GM12878 (cell line): ENCODE measurements around the gene ACTRT3. TPM values are rescaled to one million over a fixed set of nuclear protein-coding genes. Genes with fewer than 3 reads are reported as not detected.

ENCODE experiments used
- ATAC-seq: fragments of 200-7000 bp; cut with Tn5 transposase; 3 replicates; pipeline ENCODE4 v1.9.1; 2020; ENCODE audit warnings: mild to moderate bottlenecking, moderate library complexity
- BruUV-seq: library from RNA; stranded (reverse); fragments of 400-500 nt; replicated peaks from 2 replicates; lab custom pipeline; 2021; lab: Mats Ljungman, UMichigan
- CTCF ChIA-PET: fragments of 300-600 bp; sonication (Branson Sonifier 250); formaldehyde crosslinking; extraction: SDS; loops from one replicate; lab custom pipeline; 2021; ENCODE audit warnings: inconsistent platforms; lab: Yijun Ruan, JAX
- POLR2A ChIA-PET: fragments of 350-600 bp; formaldehyde crosslinking; extraction: SDS; loops from one replicate; lab custom pipeline; 2021; ENCODE audit warnings: inconsistent platforms; lab: Charles Lee
- RAD21 ChIA-PET: fragments of 300-600 bp; sonication (Branson Sonifier 250); formaldehyde crosslinking; loops from one replicate; lab custom pipeline; 2023; ENCODE audit warnings: antibody characterized with exemption; ENCODE audit not compliant: unreplicated experiment; lab: Charles Lee
- SMC1A ChIA-PET: fragments of 300-600 bp; sonication (Branson Sonifier 250); formaldehyde crosslinking; loops from one replicate; lab custom pipeline; 2023; ENCODE audit not compliant: unreplicated experiment, uncharacterized antibody; lab: Charles Lee
- DNase-seq: peaks from one replicate; pipeline ENCODE4 v3.0.0-alpha.2; 2011; ENCODE audit warnings: low read depth, low spot score
- FAIRE-seq: peaks from 3 replicates; lab custom pipeline; 2011; peaks lifted over from hg19 to GRCh38; lab: Jason Lieb, UNC
- H2AFZ ChIP-seq: 2 replicates; pipeline ENCODE4 v1.6.0; 2011; ENCODE audit warnings: low read depth, low read length, control low read depth; ENCODE audit not compliant: control insufficient read depth
- H3K27ac ChIP-seq: 2 replicates; pipeline ENCODE4 v1.5.1; 2011; ENCODE audit warnings: control low read depth; ENCODE audit not compliant: control insufficient read depth, insufficient read depth
- H3K27me3 ChIP-seq, 2 experiments: replicated peaks in 1 of 2; 2 replicates each; pipeline versions ENCODE4 v1.6.0 to v1.6.1; 2011; ENCODE audit warnings: low read length in 1 of 2; ENCODE audit not compliant: control insufficient read depth in 2 of 2, insufficient read depth in 2 of 2
- H3K36me3 ChIP-seq, 2 experiments: 2 replicates each; pipeline ENCODE4 v1.5.1; 2011; ENCODE audit warnings: low read length in 1 of 2; ENCODE audit not compliant: control insufficient read depth in 2 of 2, insufficient read depth in 2 of 2
- H3K4me1 ChIP-seq: 2 replicates; pipeline ENCODE4 v1.6.1; 2011; ENCODE audit warnings: mild to moderate bottlenecking, low read length, moderate library complexity, mixed read lengths; ENCODE audit not compliant: control insufficient read depth, insufficient read depth
- H3K4me2 ChIP-seq: 2 replicates; pipeline ENCODE4 v1.6.0; 2011; ENCODE audit warnings: control low read depth; ENCODE audit not compliant: control insufficient read depth, insufficient read depth
- H3K4me3 ChIP-seq: fragments of 200-600 bp; sonication (generic); 2 replicates; pipeline ENCODE4 v1.5.1; 2016
- H3K79me2 ChIP-seq: 2 replicates; pipeline ENCODE4 v1.6.0; 2011; ENCODE audit warnings: low read length; ENCODE audit not compliant: control insufficient read depth, insufficient read depth
- H3K9ac ChIP-seq: 2 replicates; pipeline ENCODE4 v1.8.0; 2011; ENCODE audit warnings: low read length, control low read depth, mixed read lengths; ENCODE audit not compliant: control insufficient read depth, insufficient read depth
- H3K9me3 ChIP-seq: replicated peaks from 3 replicates; pipeline ENCODE4 v1.5.1; 2011; ENCODE audit warnings: mild to moderate bottlenecking, low read length; ENCODE audit not compliant: control insufficient read depth, insufficient read depth
- H4K20me1 ChIP-seq: 2 replicates; pipeline ENCODE4 v1.6.0; 2011; ENCODE audit not compliant: control insufficient read depth, insufficient read depth
- MTA3 ChIP-seq: IDR thresholded peaks from 2 replicates; pipeline ENCODE4 v1.6.1; 2012; ENCODE audit warnings: low read length, inconsistent platforms, borderline replicate concordance
- PKNOX1 ChIP-seq: fragments of 450-650 bp; IDR thresholded peaks from 2 replicates; pipeline ENCODE4 v1.6.1; 2016; ENCODE audit warnings: mild to moderate bottlenecking
- POLR2AphosphoS5 ChIP-seq: IDR thresholded peaks from 2 replicates; pipeline ENCODE4 v1.6.1; 2011; ENCODE audit warnings: mild to moderate bottlenecking, low read length, inconsistent platforms
- RAD21 ChIP-seq: IDR thresholded peaks from 2 replicates; pipeline ENCODE4 v1.6.1; 2011; ENCODE audit warnings: mild to moderate bottlenecking, low read depth, low read length, moderate library complexity; ENCODE audit not compliant: insufficient read depth
- RFX5 ChIP-seq: IDR thresholded peaks from 2 replicates; pipeline ENCODE4 v1.6.1; 2011; ENCODE audit warnings: low read depth, low read length, improper control_type of control experiment
- SP1 ChIP-seq: IDR thresholded peaks from one replicate; pipeline ENCODE4 v1.6.1; 2011; ENCODE audit warnings: low read depth, low read length
- ZBTB40 ChIP-seq: fragments of 450-650 bp; IDR thresholded peaks from 2 replicates; pipeline ENCODE4 v1.6.1; 2016; ENCODE audit warnings: mild to moderate bottlenecking, moderate library complexity, borderline replicate concordance
- WGBS: methylation state at CpG from one replicate; pipeline ENCODE4 v1.1.6; 2016; ENCODE audit warnings: low lambda C conversion rate; ENCODE audit not compliant: insufficient replicate concordance, insufficient coverage; ENCODE audit errors: missing lambda C conversion rate; 5-methylcytosine and 5-hydroxymethylcytosine counted together
- in situ Hi-C: fragments of 300-500 bp; cut with MboI; formaldehyde crosslinking; loops from 9 replicates; pipeline ENCODE4 v1.14.3; 2018; ENCODE audit warnings: mixed read lengths
- intact Hi-C: fragments of 100-400 bp; cut with micrococcal nuclease; formaldehyde crosslinking; loops from one replicate; pipeline ENCODE4 v1.14.2; 2022; ENCODE audit not compliant: unreplicated experiment
- polyA plus RNA-seq, 11 experiments: library from polyadenylated mRNA; depleted of rRNA in 4 of 11; unstranded in 6 of 11; stranded (reverse) in 5 of 11; fragments of >200 nt; fragmentation: Nextera tagmentation in 4 of 11; fragmentation: Illumina TruSeq in 1 of 11; extraction: Ambion mirVana in 4 of 11; extraction: Trizol in 1 of 11; gene quantifications; 1 replicate in 1 of 11; 2 replicates in 10 of 11; pipeline versions ENCODE4 v1.2.1 to v1.2.3, GENCODE V29; 2011 to 2016; ENCODE audit warnings: inconsistent platforms in 2 of 11, missing spikeins in 2 of 11, low read depth in 1 of 11
- total RNA-seq, 4 experiments: library from RNA; depleted of rRNA in 3 of 4; stranded (reverse); fragments of >200 nt in 3 of 4; fragmentation: Illumina TruSeq in 1 of 4; extraction: Trizol in 1 of 4; gene quantifications; 2 replicates each; pipeline versions ENCODE4 v1.2.1 to v1.2.3, GENCODE V29; 2013 to 2021

ACTRT3 gene
- total and polyA plus RNA-seq, 10 of the 15 experiments (the other 5 are each of a cell fraction or from before 2014, with no cell fraction given) = 0.02 to 0.58 (median 0.11) TPM; not detected in 1

GRCh38 chr3:169781209-169781855 lies 12.0 kb upstream of the ACTRT3 start:
- CTCF ChIA-PET = no interaction called here

More at GRCh38 chr3:169781209-169781855, 12.0 kb upstream of the ACTRT3 start:
- WGBS = 78% methylated on average over 4 of the region's 4 CpGs
- H3K27me3 ChIP-seq = no peaks in the 10 kb centered on the region
- no peaks in the 10 kb centered on the region for H3K4me1 ChIP-seq
- H2AFZ ChIP-seq = no peak overlapping the region
- DNase-seq = no peak
- peaks cover under 1% of the 10 kb centered on the region for H3K79me2 ChIP-seq
- peaks cover 0 to 32% of the 10 kb centered on the region in 2 experiments; a peak in 3 of 4 replicates for H3K36me3 ChIP-seq
- H3K9ac ChIP-seq = no peak overlapping the region
- H3K4me3 ChIP-seq = no peak overlapping the region
- ChIA-PET RAD21 (no interaction called here), POLR2A (no interaction called here), SMC1A (no interaction called here)
- intact Hi-C loops (no loop called here), in situ Hi-C loops (no loop called here)
- no peaks in the 10 kb centered on the region for H4K20me1 ChIP-seq
- H3K4me2 ChIP-seq = no peak overlapping the region
- no peaks in the 10 kb centered on the region for H3K9me3 ChIP-seq
- no peak for ATAC-seq
- no peak overlapping the region for H3K27ac ChIP-seq
- no peak for FAIRE-seq
- no TSS peak for BruUV-seq
- TF ChIP-seq RFX5 (no peak), ZBTB40 (no peak), SP1 (no peak), MTA3 (no peak), PKNOX1 (no peak), RAD21 (no peak), POLR2AphosphoS5 (no peak)
